ENCODE measurements around the gene ABHD6.

- no peak for TF ChIP-seq ZNF311 (tag by site-specific recombination; IDR thresholded peaks at IDR 0.05; ENCODE audit: borderline replicate concordance)
- no peak for TF ChIP-seq ZBTB1 (tag by site-specific recombination; IDR thresholded peaks at IDR 0.05)
- TF ChIP-seq PATZ1 (tag by site-specific recombination; IDR thresholded peaks at IDR 0.05): no peak
- TF ChIP-seq CTCF (tag by site-specific recombination; IDR thresholded peaks at IDR 0.05): no peak
- TF ChIP-seq KLF16 (tag by site-specific recombination; IDR thresholded peaks at IDR 0.05): no peak
- TF ChIP-seq ZNF121 (tag by site-specific recombination; IDR thresholded peaks at IDR 0.05): no peak
- no peak for TF ChIP-seq SP2 (tag by site-specific recombination; IDR thresholded peaks at IDR 0.05)
- TF ChIP-seq ZNF830 (tag by site-specific recombination; IDR thresholded peaks at IDR 0.05; ENCODE audit: low read depth): no peak
- no peak for TF ChIP-seq ZNF335 (tag by site-specific recombination; conservative IDR thresholded peaks at IDR 0.05)
- TF ChIP-seq SETDB1 (IDR thresholded peaks at IDR 0.05; ENCODE audit: insufficient read length, low read length): no peak
- TF ChIP-seq REST (tag by site-specific recombination; IDR thresholded peaks at IDR 0.05): no peak
- no peak for TF ChIP-seq ZNF530 (tag by site-specific recombination; IDR thresholded peaks at IDR 0.05; ENCODE audit: low read depth)
- no peak for TF ChIP-seq ZBTB49 (tag by site-specific recombination; IDR thresholded peaks at IDR 0.05; ENCODE audit: low read depth)
These were observed 18.5 kb downstream of the ABHD6 start for GRCh38 chr3:58256061-58256460.

Measured in HEK293 (cell line).